PC-9 (cell line): Measurements from ENCODE around the gene COPS6. TPM values are rescaled to one million over a fixed set of nuclear protein-coding genes. Genes with fewer than 3 reads are reported as not detected.

Experiments used
- BruUV-seq: library from RNA; stranded (reverse); fragments of 400-500 nt; replicated peaks from 2 replicates; lab custom pipeline; 2021; lab: Mats Ljungman, UMichigan
- CTCF ChIA-PET: fragments of 300-600 bp; sonication (Branson Sonifier 250); formaldehyde crosslinking; loops from one replicate; lab custom pipeline; 2022; ENCODE audit warnings: antibody characterized with exemption; lab: Charles Lee
- POLR2A ChIA-PET: fragments of 300-600 bp; sonication (Branson Sonifier 250); formaldehyde crosslinking; loops from one replicate; lab custom pipeline; 2022; ENCODE audit warnings: antibody characterized with exemption; ENCODE audit not compliant: unreplicated experiment; lab: Charles Lee
- DNase-seq, 2 experiments: peaks; one replicate each; pipeline versions ENCODE4 v3.0.0 to v3.0.0-alpha.2; 2015 to 2022; ENCODE audit warnings: mixed read lengths in 1 of 2
- H2AFZ ChIP-seq: fragments of 200-600 bp; sonication (generic); 2 replicates; pipeline ENCODE4 v1.8.1; 2017; ENCODE audit warnings: antibody characterized with exemption
- H3F3A ChIP-seq: fragments of 200-600 bp; sonication (generic); 2 replicates; pipeline ENCODE4 v1.8.1; 2017; ENCODE audit warnings: antibody characterized with exemption, mild to moderate bottlenecking, low read depth; ENCODE audit not compliant: insufficient read depth
- H3K27ac ChIP-seq: fragments of 200-600 bp; sonication (generic); 2 replicates; pipeline ENCODE4 v1.6.1; 2016; ENCODE audit warnings: mixed run types
- H3K27me3 ChIP-seq: fragments of 200-600 bp; sonication (generic); 2 replicates; pipeline ENCODE4 v1.6.1; 2016; ENCODE audit warnings: low read depth, mixed run types; ENCODE audit not compliant: insufficient read depth
- H3K36me3 ChIP-seq: fragments of 200-600 bp; sonication (generic); 2 replicates; pipeline ENCODE4 v1.6.1; 2016; ENCODE audit warnings: low read depth, mixed run types
- H3K4me1 ChIP-seq: fragments of 200-600 bp; sonication (generic); replicated peaks from 2 replicates; pipeline ENCODE4 v1.6.1; 2016; ENCODE audit warnings: mixed run types; ENCODE audit not compliant: insufficient read depth
- H3K4me2 ChIP-seq: fragments of 200-600 bp; sonication (generic); 2 replicates; pipeline ENCODE4 v1.6.1; 2017; ENCODE audit warnings: mixed run types
- H3K4me3 ChIP-seq: fragments of 200-600 bp; sonication (generic); 2 replicates; pipeline ENCODE4 v1.6.1; 2016; ENCODE audit warnings: mixed run types
- H3K79me2 ChIP-seq: fragments of 200-600 bp; sonication (generic); 2 replicates; pipeline ENCODE4 v1.6.1; 2017; ENCODE audit warnings: low read depth, mixed run types
- H3K9me2 ChIP-seq: fragments of 200-600 bp; sonication (generic); 2 replicates; pipeline ENCODE4 v1.8.1; 2017; ENCODE audit warnings: mild to moderate bottlenecking; ENCODE audit not compliant: insufficient read depth
- H3K9me3 ChIP-seq: fragments of 200-600 bp; sonication (generic); 2 replicates; pipeline ENCODE4 v1.8.1; 2016; ENCODE audit warnings: low read depth; ENCODE audit not compliant: insufficient read depth
- H4K20me1 ChIP-seq: fragments of 200-600 bp; sonication (generic); 2 replicates; pipeline ENCODE4 v1.8.1; 2017; ENCODE audit not compliant: insufficient read depth
- EZH2 ChIP-seq: fragments of 200-600 bp; sonication (generic); IDR thresholded peaks from 2 replicates; pipeline ENCODE4 v1.8.0; 2017; ENCODE audit warnings: antibody characterized with exemption, low read depth
- intact Hi-C: fragments of 100-400 bp; cut with micrococcal nuclease; formaldehyde crosslinking; loops from one replicate; pipeline ENCODE4 v1.10.0; 2022; ENCODE audit not compliant: unreplicated experiment
- total RNA-seq: library from RNA; stranded (reverse); gene quantifications from 2 replicates; pipeline ENCODE4 v1.2.3, GENCODE V29; 2021
- TF ChIP-seq, protein P1 (sequence below): fragments of 200-600 bp; sonication (generic); conservative IDR thresholded peaks from 2 replicates; pipeline ENCODE4 v1.6.1; 2017; ENCODE audit warnings: mixed run types, antibody characterized with exemption, mild to moderate bottlenecking, moderate library complexity

COPS6 gene
- total RNA-seq, 1 experiment from 2014 or later = 145 TPM

DNA sequence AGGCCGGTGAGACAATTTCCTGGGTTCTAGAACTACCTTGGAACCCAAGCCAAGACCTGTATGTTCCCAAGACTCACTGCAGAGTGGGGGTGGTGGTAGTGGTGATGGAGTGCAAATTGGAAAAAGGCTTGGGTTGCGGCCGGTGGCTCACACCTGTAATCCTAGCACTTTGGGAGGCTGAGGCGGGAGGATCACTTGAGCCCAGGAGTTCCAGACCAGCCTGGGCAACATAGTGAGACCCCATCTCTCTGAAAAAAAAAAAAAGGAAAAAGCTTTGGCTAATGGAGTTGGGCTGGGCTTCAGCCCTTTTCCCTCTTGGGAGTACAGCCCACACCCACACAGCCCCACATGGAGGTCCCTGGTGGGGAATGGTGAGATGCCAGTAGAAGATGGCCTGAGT lies 16.8 kb downstream of the COPS6 start:
- Histone ChIP-seq H3K27me3 (no peaks in the 10 kb centered on the region), H3K9me3 (no peaks in the 10 kb centered on the region), H4K20me1 (no peaks in the 10 kb centered on the region), H3K4me2 (no peak overlapping the region), H3K4me1 (peaks cover 7% of the 10 kb centered on the region), H2AFZ (no peak overlapping the region), H3K27ac (no peak overlapping the region), H3K36me3 (peaks cover 4% of the 10 kb centered on the region), H3F3A (peaks cover 13% of the 10 kb centered on the region; the same call in 1 of the 2 replicates), H3K9me2 (no peaks in the 10 kb centered on the region), H3K79me2 (peaks cover 9% of the 10 kb centered on the region), H3K4me3 (no peak overlapping the region)
- POLR2A ChIA-PET = no interaction called here
- TF ChIP-seq EZH2 = no peak
- TF ChIP-seq, protein P1, sequence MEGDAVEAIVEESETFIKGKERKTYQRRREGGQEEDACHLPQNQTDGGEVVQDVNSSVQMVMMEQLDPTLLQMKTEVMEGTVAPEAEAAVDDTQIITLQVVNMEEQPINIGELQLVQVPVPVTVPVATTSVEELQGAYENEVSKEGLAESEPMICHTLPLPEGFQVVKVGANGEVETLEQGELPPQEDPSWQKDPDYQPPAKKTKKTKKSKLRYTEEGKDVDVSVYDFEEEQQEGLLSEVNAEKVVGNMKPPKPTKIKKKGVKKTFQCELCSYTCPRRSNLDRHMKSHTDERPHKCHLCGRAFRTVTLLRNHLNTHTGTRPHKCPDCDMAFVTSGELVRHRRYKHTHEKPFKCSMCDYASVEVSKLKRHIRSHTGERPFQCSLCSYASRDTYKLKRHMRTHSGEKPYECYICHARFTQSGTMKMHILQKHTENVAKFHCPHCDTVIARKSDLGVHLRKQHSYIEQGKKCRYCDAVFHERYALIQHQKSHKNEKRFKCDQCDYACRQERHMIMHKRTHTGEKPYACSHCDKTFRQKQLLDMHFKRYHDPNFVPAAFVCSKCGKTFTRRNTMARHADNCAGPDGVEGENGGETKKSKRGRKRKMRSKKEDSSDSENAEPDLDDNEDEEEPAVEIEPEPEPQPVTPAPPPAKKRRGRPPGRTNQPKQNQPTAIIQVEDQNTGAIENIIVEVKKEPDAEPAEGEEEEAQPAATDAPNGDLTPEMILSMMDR = no peak
- CTCF ChIA-PET = no interaction called here
- no TSS peak for BruUV-seq
- no peak for DNase-seq
- intact Hi-C loops = no loop called here

DNA sequence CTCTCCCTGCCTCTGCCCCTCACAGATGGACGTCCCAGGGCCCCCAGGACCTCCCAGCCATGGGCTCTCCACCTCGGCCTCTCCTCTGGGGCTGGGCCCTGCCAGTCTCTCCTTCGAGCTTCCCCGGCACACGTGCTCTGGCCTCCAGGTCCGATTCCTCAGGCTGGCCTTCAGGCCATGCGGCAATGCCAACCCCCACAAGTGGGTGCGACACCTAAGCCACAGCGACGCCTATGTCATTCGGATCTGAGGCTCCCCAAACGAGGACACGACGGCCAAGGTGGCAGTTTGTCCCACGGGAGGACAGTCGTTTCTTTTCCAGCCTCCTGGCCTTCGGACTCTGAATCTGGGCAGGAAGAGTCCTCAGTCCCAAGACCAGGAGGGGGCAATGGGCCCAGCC lies 17.9 kb downstream of the COPS6 start:
- Histone ChIP-seq H3K79me2 (peaks cover 4% of the 10 kb centered on the region; the same call in 1 of the 2 replicates), H3K36me3 (peaks cover 4% of the 10 kb centered on the region), H3K9me2 (no peaks in the 10 kb centered on the region), H3F3A (peaks cover 6% of the 10 kb centered on the region; the same call in 1 of the 2 replicates), H3K27me3 (no peaks in the 10 kb centered on the region), H3K4me1 (peaks cover 7% of the 10 kb centered on the region), H4K20me1 (no peaks in the 10 kb centered on the region), H2AFZ (no peak overlapping the region), H3K9me3 (no peaks in the 10 kb centered on the region), H3K27ac (no peak overlapping the region), H3K4me3 (no peak overlapping the region), H3K4me2 (no peak overlapping the region)
- TF ChIP-seq, protein P1 = no peak
- TF ChIP-seq EZH2 = no peak
- ChIA-PET CTCF (no interaction called here), POLR2A (no interaction called here)
- BruUV-seq = no TSS peak
- no peak for DNase-seq
- intact Hi-C loops = no loop called here

DNA sequence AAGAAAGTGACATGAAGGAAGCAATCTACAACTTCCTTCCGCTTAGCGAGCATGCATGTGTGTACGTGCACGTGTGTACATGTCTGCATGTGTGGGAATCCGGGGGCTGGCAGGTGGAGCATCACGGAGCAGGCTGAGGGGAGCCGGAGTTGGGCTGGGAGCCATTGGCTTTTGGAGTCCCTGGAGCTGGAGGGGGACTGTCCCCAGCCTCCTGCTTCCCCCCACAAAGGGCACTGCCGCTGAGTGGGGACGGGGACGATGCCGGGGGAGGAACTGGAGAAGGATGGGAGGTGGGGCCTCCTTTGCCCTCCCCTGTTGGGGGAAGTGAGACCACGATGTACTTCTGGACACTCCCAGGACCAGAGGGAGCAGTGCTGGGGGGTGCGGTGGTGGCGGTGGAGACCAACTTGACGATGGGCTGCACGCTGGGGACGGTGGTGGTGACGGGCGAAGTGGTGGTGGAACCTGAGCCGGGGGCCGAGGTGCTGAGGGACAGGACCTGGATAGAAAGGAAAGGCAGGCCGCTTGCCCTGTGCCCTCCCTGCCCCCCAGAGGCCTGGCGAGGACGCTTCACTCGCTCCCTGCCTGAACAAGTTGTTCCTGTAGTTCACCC lies 18.5 kb downstream of the COPS6 start:
- Histone ChIP-seq H3K27ac (no peak overlapping the region), H3K9me3 (no peaks in the 10 kb centered on the region), H3F3A (peaks cover under 1% of the 10 kb centered on the region; the same call in 1 of the 2 replicates), H3K79me2 (peaks cover 4% of the 10 kb centered on the region; the same call in 1 of the 2 replicates), H4K20me1 (no peaks in the 10 kb centered on the region), H2AFZ (no peak overlapping the region), H3K4me2 (no peak overlapping the region), H3K4me1 (peaks cover 6% of the 10 kb centered on the region), H3K9me2 (no peaks in the 10 kb centered on the region), H3K27me3 (no peaks in the 10 kb centered on the region), H3K4me3 (no peak overlapping the region), H3K36me3 (peaks cover 4% of the 10 kb centered on the region)
- ChIA-PET CTCF (no interaction called here), POLR2A (no interaction called here)
- TSS peak; percentile 89 for BruUV-seq
- no peak for DNase-seq
- intact Hi-C loops = no loop called here
- no peak for TF ChIP-seq EZH2
- TF ChIP-seq, protein P1 = no peak
